ENCODE data around the gene CDH19. TPM values are rescaled to one million over a fixed set of nuclear protein-coding genes. Genes with fewer than 3 reads are reported as not detected.

CDH19 gene, protein sequence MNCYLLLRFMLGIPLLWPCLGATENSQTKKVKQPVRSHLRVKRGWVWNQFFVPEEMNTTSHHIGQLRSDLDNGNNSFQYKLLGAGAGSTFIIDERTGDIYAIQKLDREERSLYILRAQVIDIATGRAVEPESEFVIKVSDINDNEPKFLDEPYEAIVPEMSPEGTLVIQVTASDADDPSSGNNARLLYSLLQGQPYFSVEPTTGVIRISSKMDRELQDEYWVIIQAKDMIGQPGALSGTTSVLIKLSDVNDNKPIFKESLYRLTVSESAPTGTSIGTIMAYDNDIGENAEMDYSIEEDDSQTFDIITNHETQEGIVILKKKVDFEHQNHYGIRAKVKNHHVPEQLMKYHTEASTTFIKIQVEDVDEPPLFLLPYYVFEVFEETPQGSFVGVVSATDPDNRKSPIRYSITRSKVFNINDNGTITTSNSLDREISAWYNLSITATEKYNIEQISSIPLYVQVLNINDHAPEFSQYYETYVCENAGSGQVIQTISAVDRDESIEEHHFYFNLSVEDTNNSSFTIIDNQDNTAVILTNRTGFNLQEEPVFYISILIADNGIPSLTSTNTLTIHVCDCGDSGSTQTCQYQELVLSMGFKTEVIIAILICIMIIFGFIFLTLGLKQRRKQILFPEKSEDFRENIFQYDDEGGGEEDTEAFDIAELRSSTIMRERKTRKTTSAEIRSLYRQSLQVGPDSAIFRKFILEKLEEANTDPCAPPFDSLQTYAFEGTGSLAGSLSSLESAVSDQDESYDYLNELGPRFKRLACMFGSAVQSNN
- 0.13 TPM in 1 of 2 replicates, not detected in the other for polyA plus RNA-seq

GRCh38 chr18:66603941-66604627, at the start of gene CDH19:
Gene CDH19 (minus strand): TSS chr18:66604090. CDS start chr18:66572204, 31,886 bp downstream.

